WTC11 (cell line): ENCODE results near the gene SLC38A10. TPM values are rescaled to one million over a fixed set of nuclear protein-coding genes. Genes with fewer than 3 reads are reported as not detected.

Experiments used
- ATAC-seq: fragments of 200-7000 bp; cut with Tn5 transposase; 2 replicates; pipeline ENCODE4 v1.10.0; 2021; ENCODE audit warnings: mild to moderate bottlenecking, moderate library complexity
- CTCF ChIA-PET: fragments of 300-600 bp; sonication (Branson Sonifier 250); formaldehyde crosslinking; loops from one replicate; lab custom pipeline; 2021; ENCODE audit warnings: antibody characterized with exemption; lab: Charles Lee
- POLR2A ChIA-PET: fragments of 350-600 bp; sonication (Branson Sonifier 250); formaldehyde crosslinking; loops from one replicate; lab custom pipeline; 2021; ENCODE audit warnings: antibody characterized with exemption; lab: Charles Lee
- DNase-seq: peaks from one replicate; pipeline ENCODE4 v3.0.0; 2021; ENCODE audit warnings: low spot score
- H3K27ac Mint-ChIP-seq: 2 replicates; pipeline ENCODE4 v1.8.0; 2021; ENCODE audit warnings: mixed read lengths
- H3K27me3 Mint-ChIP-seq: 2 replicates; pipeline ENCODE4 v1.8.0; 2021; ENCODE audit warnings: low read depth, mild to moderate bottlenecking, moderate library complexity, mixed read lengths
- H3K36me3 Mint-ChIP-seq: 2 replicates; pipeline ENCODE4 v1.8.0; 2021; ENCODE audit warnings: mixed read lengths
- H3K4me1 Mint-ChIP-seq: 2 replicates; pipeline ENCODE4 v1.8.0; 2022; ENCODE audit warnings: mixed read lengths
- H3K4me3 Mint-ChIP-seq: 2 replicates; pipeline ENCODE4 v1.8.0; 2021; ENCODE audit warnings: mild to moderate bottlenecking, moderate library complexity, mixed read lengths
- H3K9me3 Mint-ChIP-seq: 2 replicates; pipeline ENCODE4 v1.8.0; 2021; ENCODE audit warnings: mixed read lengths
- ATF6 ChIP-seq: sonication (generic); formaldehyde crosslinking; IDR thresholded peaks from 2 replicates; pipeline ENCODE4 v1.8.1; 2023; ENCODE audit warnings: mild to moderate bottlenecking, missing genetic modification reagents
- CDX4 ChIP-seq: fragments of 250-450 bp; sonication (Bioruptor Pico); IDR thresholded peaks from 2 replicates; pipeline ENCODE4 v1.9.0; 2021; ENCODE audit warnings: moderate library complexity, mild to moderate bottlenecking, inconsistent platforms, borderline replicate concordance
- EMX1 ChIP-seq: fragments of 250-450 bp; sonication (Bioruptor Pico); IDR thresholded peaks from 2 replicates; pipeline ENCODE4 v1.8.0; 2021; ENCODE audit warnings: mild to moderate bottlenecking
- ETV6 ChIP-seq: sonication (generic); formaldehyde crosslinking; IDR thresholded peaks from 2 replicates; pipeline ENCODE4 v1.8.1; 2022; ENCODE audit warnings: mild to moderate bottlenecking, missing genetic modification reagents
- FOXJ3 ChIP-seq: sonication (generic); formaldehyde crosslinking; IDR thresholded peaks from 2 replicates; pipeline ENCODE4 v1.9.0; 2021; ENCODE audit warnings: missing genetic modification reagents, mild to moderate bottlenecking, borderline replicate concordance
- FOXK1 ChIP-seq: sonication (generic); formaldehyde crosslinking; IDR thresholded peaks from 2 replicates; pipeline ENCODE4 v1.8.0; 2022; ENCODE audit warnings: mild to moderate bottlenecking, moderate library complexity, missing genetic modification reagents
- GABPB1 ChIP-seq: sonication (generic); formaldehyde crosslinking; IDR thresholded peaks from 2 replicates; pipeline ENCODE4 v1.8.1; 2023; ENCODE audit warnings: mild to moderate bottlenecking, missing genetic modification reagents
- MXD4 ChIP-seq: fragments of 250-450 bp; sonication (Bioruptor Pico); IDR thresholded peaks from 2 replicates; pipeline ENCODE4 v1.8.0; 2021; ENCODE audit warnings: mild to moderate bottlenecking, moderate library complexity, borderline replicate concordance
- SMAD3 ChIP-seq: sonication (generic); formaldehyde crosslinking; IDR thresholded peaks from 2 replicates; pipeline ENCODE4 v1.8.0; 2022; ENCODE audit warnings: missing genetic modification reagents, mild to moderate bottlenecking, borderline replicate concordance
- SOX15 ChIP-seq: fragments of 250-450 bp; sonication (Bioruptor Pico); IDR thresholded peaks from 2 replicates; pipeline ENCODE4 v1.9.0; 2021; ENCODE audit warnings: mild to moderate bottlenecking
- TP53 ChIP-seq: sonication (generic); formaldehyde crosslinking; IDR thresholded peaks from 2 replicates; pipeline ENCODE4 v1.8.1; 2023; ENCODE audit warnings: mild to moderate bottlenecking, missing genetic modification reagents
- ZMAT4 ChIP-seq: fragments of 250-450 bp; sonication (Bioruptor Pico); IDR thresholded peaks from 2 replicates; pipeline ENCODE4 v1.9.0; 2021; ENCODE audit warnings: mild to moderate bottlenecking
- ZNF121 ChIP-seq: sonication (generic); formaldehyde crosslinking; IDR thresholded peaks from 2 replicates; pipeline ENCODE4 v1.8.0; 2023; ENCODE audit warnings: missing genetic modification reagents
- ZNF263 ChIP-seq: sonication (generic); formaldehyde crosslinking; IDR thresholded peaks from 2 replicates; pipeline ENCODE4 v1.8.1; 2022; ENCODE audit warnings: low read depth, mild to moderate bottlenecking, moderate library complexity, missing genetic modification reagents
- ZNF317 ChIP-seq: sonication (generic); formaldehyde crosslinking; IDR thresholded peaks from 2 replicates; pipeline ENCODE4 v1.8.1; 2023; ENCODE audit warnings: low read depth, mild to moderate bottlenecking, moderate library complexity, missing genetic modification reagents, borderline replicate concordance
- ZNF416 ChIP-seq: fragments of 250-450 bp; sonication (Bioruptor Pico); IDR thresholded peaks from 2 replicates; pipeline ENCODE4 v1.9.0; 2021; ENCODE audit warnings: mild to moderate bottlenecking, inconsistent platforms
- total RNA-seq: library from RNA; stranded (reverse); gene quantifications from 3 replicates; pipeline ENCODE4 v1.2.3, GENCODE V29; 2021
- TF ChIP-seq, protein P1 (sequence below): sonication (generic); formaldehyde crosslinking; IDR thresholded peaks from 2 replicates; pipeline ENCODE4 v1.8.0; 2022; ENCODE audit warnings: mild to moderate bottlenecking, missing genetic modification reagents
- TF ChIP-seq, protein P2 (sequence below): fragments of 250-450 bp; sonication (Bioruptor Pico); conservative IDR thresholded peaks from 2 replicates; pipeline ENCODE4 v1.9.0; 2021; ENCODE audit warnings: mild to moderate bottlenecking
- TF ChIP-seq, protein P3 (sequence below): sonication (generic); formaldehyde crosslinking; conservative IDR thresholded peaks from 2 replicates; pipeline ENCODE4 v1.8.1; 2022; ENCODE audit warnings: mild to moderate bottlenecking, missing genetic modification reagents
- TF ChIP-seq, protein P4 (sequence below): sonication (generic); formaldehyde crosslinking; IDR thresholded peaks from 2 replicates; pipeline ENCODE4 v1.8.1; 2023; ENCODE audit warnings: mild to moderate bottlenecking, moderate library complexity, missing genetic modification reagents

SLC38A10 gene
- total RNA-seq, 1 experiment from 2014 or later, result 47.0 TPM

- ATAC-seq (no peak), DNase-seq (no peak)
- H3K4me3 Mint-ChIP-seq, result no peak overlapping the region
- H3K9me3 Mint-ChIP-seq, result peaks cover 4% of the 10 kb centered on the region
- H3K4me1 Mint-ChIP-seq, result peaks cover 7% of the 10 kb centered on the region
- no peak for TF ChIP-seq SMAD3 (CRISPR knock-in tag)
- TF ChIP-seq EMX1, result no peak
- TF ChIP-seq TP53, result no peak
- no peak for TF ChIP-seq ETV6 (CRISPR knock-in tag)
- TF ChIP-seq, protein P1, sequence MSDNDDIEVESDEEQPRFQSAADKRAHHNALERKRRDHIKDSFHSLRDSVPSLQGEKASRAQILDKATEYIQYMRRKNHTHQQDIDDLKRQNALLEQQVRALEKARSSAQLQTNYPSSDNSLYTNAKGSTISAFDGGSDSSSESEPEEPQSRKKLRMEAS, result no peak
- TF ChIP-seq FOXK1 (CRISPR knock-in tag), result no peak
- no peak for TF ChIP-seq ATF6
- no peak for TF ChIP-seq ZNF317 (CRISPR knock-in tag)
- TF ChIP-seq, all 79 proteins: peak for 0
- Mint-ChIP-seq H3K36me3 (no peaks in the 10 kb centered on the region), H3K27ac (peak overlapping the region; percentile 70; the same call in 1 of the 2 replicates), H3K27me3 (no peaks in the 10 kb centered on the region; the same call in 1 of the 2 replicates)
- CTCF ChIA-PET, result interaction anchor here (0.6 to 2.0 kb wide), 7 partner anchors 9 to 179 kb away, joined by 3 to 6 read pairs (median 4); partner anchors contain the start of gene SLC38A10
- POLR2A ChIA-PET, result no interaction called here
These were observed 10.0 kb upstream of the SLC38A10 start for GRCh38 chr17:81305051-81305630.

GRCh38 chr17:81304196-81305015, 9.3 kb upstream of the SLC38A10 start:
- peaks cover 4% of the 10 kb centered on the region for H3K9me3 Mint-ChIP-seq
- no peak for TF ChIP-seq FOXJ3 (CRISPR knock-in tag)
- no peak for TF ChIP-seq GABPB1
- no peak for TF ChIP-seq ZNF416
- DNase-seq, result no peak
- peaks cover 4% of the 10 kb centered on the region for H3K4me1 Mint-ChIP-seq
- H3K27me3 Mint-ChIP-seq, result no peaks in the 10 kb centered on the region; the same call in 1 of the 2 replicates
- no peak overlapping the region for H3K4me3 Mint-ChIP-seq
- no peak overlapping the region for H3K27ac Mint-ChIP-seq
- POLR2A ChIA-PET, result no interaction called here
- CTCF ChIA-PET, result interaction anchor here (0.8 to 1.9 kb wide), 4 partner anchors 10 to 136 kb away, joined by 3 to 6 read pairs (median 4); no protein-coding TSS in a partner anchor
- no peaks in the 10 kb centered on the region for H3K36me3 Mint-ChIP-seq
- no peak for ATAC-seq

DNA sequence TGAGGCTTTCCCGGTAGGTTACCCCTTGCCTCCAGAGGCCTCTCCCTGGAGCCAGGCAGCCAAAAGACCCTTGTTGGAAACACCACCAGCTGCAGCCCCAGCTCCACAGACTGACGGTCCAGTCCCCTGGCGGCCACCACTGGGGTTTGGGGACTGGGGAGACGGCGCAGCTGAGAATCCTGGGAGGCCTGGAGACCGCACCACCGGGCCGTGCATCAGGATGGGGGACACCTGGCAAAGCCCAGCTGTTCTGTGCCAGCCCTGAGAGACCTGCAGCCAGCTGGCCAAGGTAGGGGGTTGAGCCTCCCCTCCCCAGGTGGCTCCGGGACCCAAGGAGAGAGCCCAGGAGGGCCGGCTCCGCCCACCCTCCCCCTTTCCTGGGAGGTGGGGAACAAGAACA, 8.3 kb upstream of the SLC38A10 start:
- ChIA-PET POLR2A (no interaction called here), CTCF (interaction anchor here (0.7 to 1.5 kb wide), 5 partner anchors 8 to 181 kb away, joined by 3 to 7 read pairs (median 3); partner anchors contain the start of gene SLC38A10)
- TF ChIP-seq ZNF121 (no peak), ATF6 (no peak), SOX15 (no peak), FOXK1 (CRISPR knock-in tag) (no peak), ZNF263 (no peak), CDX4 (no peak), ZMAT4 (CRISPR knock-in tag) (no peak), MXD4 (CRISPR knock-in tag) (no peak)
- TF ChIP-seq, protein P2, sequence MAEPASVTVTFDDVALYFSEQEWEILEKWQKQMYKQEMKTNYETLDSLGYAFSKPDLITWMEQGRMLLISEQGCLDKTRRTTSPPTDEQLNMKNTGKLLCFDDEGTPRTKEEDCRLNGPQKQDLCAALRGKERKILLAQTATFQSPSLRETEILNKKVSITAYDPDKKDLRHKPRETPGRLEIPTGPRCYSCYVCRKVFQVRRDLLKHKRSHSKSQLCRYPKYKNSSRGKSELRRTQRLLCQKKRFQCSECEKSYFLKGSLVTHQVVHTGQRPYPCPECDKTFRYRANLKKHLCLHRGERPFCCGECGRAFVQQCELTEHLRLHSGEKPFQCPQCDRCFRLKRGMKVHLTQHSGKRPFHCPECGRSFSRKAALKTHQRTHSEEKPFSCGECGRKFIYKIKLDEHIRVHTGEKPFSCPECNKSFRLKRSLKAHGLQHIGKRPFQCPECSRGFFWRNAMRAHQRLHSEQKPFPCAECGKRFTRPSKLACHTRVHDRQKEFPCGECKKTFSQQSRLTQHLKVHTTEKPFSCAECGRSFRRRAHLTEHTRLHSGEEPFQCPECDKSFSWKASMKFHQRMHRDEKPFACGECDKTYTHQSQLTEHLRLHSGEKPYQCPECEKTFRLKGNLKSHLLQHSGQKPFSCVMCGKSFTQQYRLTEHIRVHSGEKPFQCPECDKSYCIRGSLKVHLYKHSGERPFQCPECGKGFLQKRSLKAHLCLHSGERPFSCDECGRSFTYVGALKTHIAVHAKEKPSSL (CRISPR knock-in tag), result no peak
- TF ChIP-seq, protein P3, sequence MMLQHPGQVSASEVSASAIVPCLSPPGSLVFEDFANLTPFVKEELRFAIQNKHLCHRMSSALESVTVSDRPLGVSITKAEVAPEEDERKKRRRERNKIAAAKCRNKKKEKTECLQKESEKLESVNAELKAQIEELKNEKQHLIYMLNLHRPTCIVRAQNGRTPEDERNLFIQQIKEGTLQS (CRISPR knock-in tag), result no peak
- TF ChIP-seq, protein P4, sequence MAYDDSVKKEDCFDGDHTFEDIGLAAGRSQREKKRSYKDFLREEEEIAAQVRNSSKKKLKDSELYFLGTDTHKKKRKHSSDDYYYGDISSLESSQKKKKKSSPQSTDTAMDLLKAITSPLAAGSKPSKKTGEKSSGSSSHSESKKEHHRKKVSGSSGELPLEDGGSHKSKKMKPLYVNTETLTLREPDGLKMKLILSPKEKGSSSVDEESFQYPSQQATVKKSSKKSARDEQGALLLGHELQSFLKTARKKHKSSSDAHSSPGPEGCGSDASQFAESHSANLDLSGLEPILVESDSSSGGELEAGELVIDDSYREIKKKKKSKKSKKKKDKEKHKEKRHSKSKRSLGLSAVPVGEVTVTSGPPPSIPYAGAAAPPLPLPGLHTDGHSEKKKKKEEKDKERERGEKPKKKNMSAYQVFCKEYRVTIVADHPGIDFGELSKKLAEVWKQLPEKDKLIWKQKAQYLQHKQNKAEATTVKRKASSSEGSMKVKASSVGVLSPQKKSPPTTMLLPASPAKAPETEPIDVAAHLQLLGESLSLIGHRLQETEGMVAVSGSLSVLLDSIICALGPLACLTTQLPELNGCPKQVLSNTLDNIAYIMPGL, result no peak
- Mint-ChIP-seq H3K27me3 (no peaks in the 10 kb centered on the region), H3K9me3 (peaks cover 4% of the 10 kb centered on the region), H3K36me3 (no peaks in the 10 kb centered on the region), H3K4me1 (no peaks in the 10 kb centered on the region), H3K4me3 (no peak overlapping the region), H3K27ac (no peak overlapping the region)
- DNase-seq (no peak), ATAC-seq (no peak)
